ENCODE results near the gene PADI3. TPM values are rescaled to one million over a fixed set of nuclear protein-coding genes. Genes with fewer than 3 reads are reported as not detected.

PADI3 gene
- total RNA-seq, 1 experiment from 2014 or later: 2.5 TPM

GRCh38 chr1:17306921-17307320, 58.0 kb downstream of the PADI3 start:
- H3K18ac ChIP-seq (ENCODE audit: insufficient read length, low read depth, low read length): no peak overlapping the region
- H2BK120ac ChIP-seq (ENCODE audit: low read depth, low read length, poor library complexity, severe bottlenecking): no peak overlapping the region
- DNase-seq: no peak
- no peak overlapping the region for H3T11ph ChIP-seq (ENCODE audit: low read length)
- no peak overlapping the region for H4K8ac ChIP-seq (replicated peaks; ENCODE audit: insufficient read length, low read depth, low read length)
- WGBS (ENCODE audit: extremely low coverage, insufficient read length, low lambda C conversion rate): no CpG with 5 or more reads among the region's 6 CpGs
- no peak overlapping the region for H2AK5ac ChIP-seq (ENCODE audit: insufficient read length, low read length)
- no peaks in the 10 kb centered on the region for H3K79me2 ChIP-seq (ENCODE audit: insufficient read depth, low read length)
- H3K36me3 Mint-ChIP-seq (ENCODE audit: insufficient read depth in 1 of 3, low read depth in 3 of 3): peaks cover 5 to 9% (median 8%) of the 10 kb centered on the region in 3 experiments; a peak in 6 of 7 replicates
- H3K4me3 Mint-ChIP-seq: no peak overlapping the region; a peak in 1 of 5 replicates
- no peak overlapping the region for H3K56ac ChIP-seq (ENCODE audit: insufficient read length, low read depth, low read length)
- no peak overlapping the region for H3K27ac ChIP-seq (ENCODE audit: insufficient read length, low read depth, low read length)
- no peaks in the 10 kb centered on the region for H4K20me1 ChIP-seq (ENCODE audit: control insufficient read depth, insufficient read depth, insufficient read length)
- no peak overlapping the region for H2BK12ac ChIP-seq (ENCODE audit: insufficient read length, low read depth, low read length)
- no peak overlapping the region for H3K4ac ChIP-seq (ENCODE audit: low read depth, low read length)
- TF ChIP-seq CTCF (conservative IDR thresholded peaks at IDR 0.05): no peak
- H3K79me1 ChIP-seq (ENCODE audit: insufficient read depth, low read depth, low read length, poor library complexity, severe bottlenecking): no peaks in the 10 kb centered on the region
- no peaks in the 10 kb centered on the region for H3K27me3 ChIP-seq (ENCODE audit: insufficient read depth, low read length)
- no peak overlapping the region for H4K5ac ChIP-seq (ENCODE audit: insufficient read length, low read depth, low read length)
- H2BK15ac ChIP-seq (ENCODE audit: low read depth, low read length): no peak overlapping the region
- no peaks in the 10 kb centered on the region for H3K23me2 ChIP-seq (ENCODE audit: insufficient read length, low read depth, low read length, poor library complexity, severe bottlenecking)
- H3K4me1 ChIP-seq (ENCODE audit: insufficient read depth, low read length): peaks cover 3% of the 10 kb centered on the region; the same call in 1 of the 2 replicates
- no peak overlapping the region for H3K9ac ChIP-seq (ENCODE audit: extremely low read depth, insufficient read length, low read length)
- peaks cover 10% of the 10 kb centered on the region for H3K27me3 Mint-ChIP-seq (ENCODE audit: low read depth)
- no peak overlapping the region for H3K23ac ChIP-seq (ENCODE audit: insufficient read length, low read depth, low read length)
- H3K14ac ChIP-seq (ENCODE audit: insufficient read depth, low read length): no peak overlapping the region
- peaks cover 11% of the 10 kb centered on the region for H3K9me3 ChIP-seq (ENCODE audit: control insufficient read depth, low read depth, low read length)
- H4K91ac ChIP-seq (ENCODE audit: insufficient read length, low read depth, low read length): no peak overlapping the region
- peaks cover 41 to 47% of the 10 kb centered on the region in 2 experiments for H3K4me1 Mint-ChIP-seq
- no peak overlapping the region for H3K27ac Mint-ChIP-seq
- no peak overlapping the region for H2AFZ ChIP-seq (ENCODE audit: low read length)
- no peak overlapping the region for H3K4me2 ChIP-seq (ENCODE audit: insufficient read depth, insufficient read length, low read length)
- H3K9me3 Mint-ChIP-seq: peaks cover 7 to 8% of the 10 kb centered on the region in 2 experiments
- no peak overlapping the region for H2BK20ac ChIP-seq (ENCODE audit: low read depth, low read length, poor library complexity, severe bottlenecking)
- H2BK5ac ChIP-seq (ENCODE audit: insufficient read length, low read length): no peak overlapping the region

All from H9 (cell line).